Loucy (cell line): ENCODE results near the gene PLEKHG4B.

Experiments used
- H2AFZ ChIP-seq: fragments of 200-600 bp; sonication (generic); 2 replicates; pipeline ENCODE4 v1.6.0; 2016; ENCODE audit warnings: antibody characterized with exemption, mild to moderate bottlenecking, low read length, moderate library complexity
- H3F3A ChIP-seq: fragments of 200-600 bp; 2 replicates; pipeline ENCODE4 v1.6.0; 2016; ENCODE audit warnings: antibody characterized with exemption, low read depth, mild to moderate bottlenecking
- H3K27me3 ChIP-seq: fragments of 200-600 bp; sonication (generic); 2 replicates; pipeline ENCODE4 v1.6.1; 2014; ENCODE audit warnings: low read length, mild to moderate bottlenecking; ENCODE audit not compliant: insufficient read depth, poor library complexity, severe bottlenecking
- H3K36me3 ChIP-seq: fragments of 200-600 bp; sonication (generic); 2 replicates; pipeline ENCODE4 v1.6.1; 2016; ENCODE audit warnings: low read length; ENCODE audit not compliant: insufficient read depth
- H3K4me1 ChIP-seq: fragments of 200-600 bp; sonication (generic); 2 replicates; pipeline ENCODE4 v1.5.1; 2014; ENCODE audit warnings: low read length, mild to moderate bottlenecking; ENCODE audit not compliant: insufficient read depth, poor library complexity, severe bottlenecking
- H3K4me2 ChIP-seq: fragments of 200-600 bp; sonication (generic); 2 replicates; pipeline ENCODE4 v1.6.0; 2014; ENCODE audit warnings: antibody characterized with exemption, low read length, low read depth, mild to moderate bottlenecking; ENCODE audit not compliant: poor library complexity, severe bottlenecking
- H3K4me3 ChIP-seq: fragments of 200-600 bp; sonication (generic); 2 replicates; pipeline ENCODE4 v1.5.1; 2014; ENCODE audit warnings: low read length, mild to moderate bottlenecking, mixed read lengths; ENCODE audit not compliant: poor library complexity, severe bottlenecking
- H3K79me2 ChIP-seq: fragments of 200-600 bp; sonication (generic); 2 replicates; pipeline ENCODE4 v1.6.1; 2014; ENCODE audit warnings: low read length; ENCODE audit not compliant: insufficient read depth
- H3K9ac ChIP-seq: fragments of 200-600 bp; sonication (generic); 2 replicates; pipeline ENCODE4 v1.6.0; 2014; ENCODE audit warnings: mild to moderate bottlenecking, low read depth, low read length, moderate library complexity; ENCODE audit not compliant: poor library complexity, severe bottlenecking
- H3K9me2 ChIP-seq: fragments of 200-600 bp; sonication (generic); replicated peaks from 2 replicates; pipeline ENCODE4 v1.6.1; 2016; ENCODE audit warnings: low read depth, low read length, mixed read lengths
- H3K9me3 ChIP-seq: fragments of 200-600 bp; sonication (generic); 2 replicates; pipeline ENCODE4 v1.6.1; 2014; ENCODE audit warnings: mild to moderate bottlenecking, antibody characterized with exemption, low read length, low read depth; ENCODE audit not compliant: insufficient read depth
- H4K20me1 ChIP-seq: fragments of 200-600 bp; sonication (generic); 2 replicates; pipeline ENCODE4 v1.6.0; 2014; ENCODE audit warnings: antibody characterized with exemption, low read length, mild to moderate bottlenecking; ENCODE audit not compliant: insufficient read depth, poor library complexity, severe bottlenecking
- CTCF ChIP-seq: fragments of 200-600 bp; sonication (generic); conservative IDR thresholded peaks from 2 replicates; pipeline ENCODE4 v1.5.1; 2014; ENCODE audit warnings: mild to moderate bottlenecking, antibody characterized with exemption, low read length
- EZH2phosphoT487 ChIP-seq: fragments of 200-600 bp; IDR thresholded peaks from 2 replicates; pipeline ENCODE4 v1.6.1; 2018; ENCODE audit warnings: antibody characterized with exemption, mild to moderate bottlenecking, moderate library complexity, borderline replicate concordance

Gene PLEKHG4B

GRCh38 chr5:199950-200645, 108.1 kb downstream of the PLEKHG4B start:
- Histone ChIP-seq H4K20me1 (no peaks in the 10 kb centered on the region), H2AFZ (no peak overlapping the region), H3K4me3 (no peak overlapping the region), H3F3A (no peaks in the 10 kb centered on the region), H3K4me2 (no peak overlapping the region), H3K9ac (no peak overlapping the region), H3K27me3 (no peaks in the 10 kb centered on the region), H3K9me2 (no peaks in the 10 kb centered on the region), H3K79me2 (no peaks in the 10 kb centered on the region; the same call in 1 of the 2 replicates), H3K36me3 (peaks cover 24% of the 10 kb centered on the region; the same call in 1 of the 2 replicates), H3K4me1 (peaks cover 22% of the 10 kb centered on the region), H3K9me3 (no peaks in the 10 kb centered on the region)
- TF ChIP-seq EZH2phosphoT487, result no peak
- TF ChIP-seq CTCF, result no peak

GRCh38 chr5:200985-201384, 109.0 kb downstream of the PLEKHG4B start:
- peak overlapping the region; percentile 35 for H3K4me2 ChIP-seq

GRCh38 chr5:201672-202071, 109.7 kb downstream of the PLEKHG4B start:
- no peak overlapping the region for H3K4me2 ChIP-seq
- H3K9ac ChIP-seq, result no peak overlapping the region
- H4K20me1 ChIP-seq, result no peaks in the 10 kb centered on the region
- no peaks in the 10 kb centered on the region for H3F3A ChIP-seq
- H3K27me3 ChIP-seq, result no peaks in the 10 kb centered on the region
- peaks cover 37% of the 10 kb centered on the region; the same call in 1 of the 2 replicates for H3K36me3 ChIP-seq
- no peaks in the 10 kb centered on the region for H3K9me2 ChIP-seq
- H3K79me2 ChIP-seq, result peaks cover 6% of the 10 kb centered on the region; the same call in 1 of the 2 replicates
- peaks cover 12% of the 10 kb centered on the region for H3K4me1 ChIP-seq
- no peaks in the 10 kb centered on the region for H3K9me3 ChIP-seq
- TF ChIP-seq EZH2phosphoT487 (no peak), CTCF (no peak)
- H3K4me3 ChIP-seq, result no peak overlapping the region
- H2AFZ ChIP-seq, result no peak overlapping the region

More at GRCh38 chr5:200985-201384, 109.0 kb downstream of the PLEKHG4B start:
- Histone ChIP-seq H3F3A (no peaks in the 10 kb centered on the region), H3K9ac (no peak overlapping the region), H2AFZ (no peak overlapping the region), H3K79me2 (no peaks in the 10 kb centered on the region; the same call in 1 of the 2 replicates), H3K36me3 (peaks cover 31% of the 10 kb centered on the region; the same call in 1 of the 2 replicates), H3K4me1 (peaks cover 13% of the 10 kb centered on the region), H3K9me3 (no peaks in the 10 kb centered on the region), H3K4me3 (no peak overlapping the region), H4K20me1 (no peaks in the 10 kb centered on the region), H3K27me3 (no peaks in the 10 kb centered on the region), H3K9me2 (no peaks in the 10 kb centered on the region)
- TF ChIP-seq CTCF (no peak), EZH2phosphoT487 (no peak)
